GM13976 (cell line): ENCODE measurements around the gene FAM168A.

Experiments used
- DNase-seq: peaks from one replicate; pipeline ENCODE4 v3.0.0; 2012; ENCODE audit warnings: low spot score
- CTCF ChIP-seq: IDR thresholded peaks from 2 replicates; pipeline ENCODE4 v1.5.1; 2012; ENCODE audit warnings: borderline replicate concordance, mild to moderate bottlenecking; ENCODE audit not compliant: insufficient read depth; ENCODE audit errors: extremely low read depth, missing control alignments, control extremely low read depth
- in situ Hi-C: fragments of 300-500 bp; cut with MboI; formaldehyde crosslinking; loops from one replicate; pipeline ENCODE4 v1.12.0; 2022; ENCODE audit warnings: low sequenced_read_pairs, mixed read lengths, inconsistent platforms; ENCODE audit not compliant: unreplicated experiment

Gene FAM168A

GRCh38 chr11:73465023-73465675 is 132.8 kb downstream of the FAM168A start:
- no peak for TF ChIP-seq CTCF
- in situ Hi-C loops = no loop called here
- no peak for DNase-seq

- DNase-seq = no peak
- no peak for TF ChIP-seq CTCF
- in situ Hi-C loops = no loop called here
Observed at GRCh38 chr11:73464347-73464746, 133.6 kb downstream of the FAM168A start.

- no peak for DNase-seq
- in situ Hi-C loops = no loop called here
- TF ChIP-seq CTCF = no peak
Observed at GRCh38 chr11:73463359-73463758, 134.6 kb downstream of the FAM168A start.

GRCh38 chr11:73461964-73462363 is 135.9 kb downstream of the FAM168A start:
- in situ Hi-C loops = no loop called here
- no peak for DNase-seq
- TF ChIP-seq CTCF = no peak

GRCh38 chr11:73461335-73461840 is 136.5 kb downstream of the FAM168A start:
- no peak for DNase-seq
- no peak for TF ChIP-seq CTCF
- in situ Hi-C loops = no loop called here

- TF ChIP-seq CTCF = no peak
- in situ Hi-C loops = no loop called here
- no peak for DNase-seq
Observed at GRCh38 chr11:73458201-73458600, 139.7 kb downstream of the FAM168A start.
